Activated CD8-positive, alpha-beta memory T cell treated with anti-CD3 and anti-CD28 coated beads, Interleukin-2, amount 50 U/mL, for 24 hours (primary cell): ENCODE results near the gene NHLH2.

Experiments
- DNase-seq: peaks from one replicate; pipeline ENCODE4 v3.0.0-alpha.2; 2020; ENCODE audit errors: extremely low read depth

The NHLH2 gene

GRCh38 chr1:115838431-115839028 is 2.4 kb downstream of the NHLH2 start:
- DNase-seq: no peak

GRCh38 chr1:115837740-115838421 is 3.0 kb downstream of the NHLH2 start:
- no peak for DNase-seq

GRCh38 chr1:115837341-115837739 is 3.6 kb downstream of the NHLH2 start:
- DNase-seq: no peak

GRCh38 chr1:115833856-115834255 is 7.1 kb downstream of the NHLH2 start:
- DNase-seq: no peak

GRCh38 chr1:115832651-115833050 is 8.3 kb downstream of the NHLH2 start:
- DNase-seq: no peak

GRCh38 chr1:115830963-115831362 is 10.0 kb downstream of the NHLH2 start:
- DNase-seq: no peak

- no peak for DNase-seq
These were observed 11.0 kb downstream of the NHLH2 start for GRCh38 chr1:115829947-115830346.

- DNase-seq: no peak
These were observed 11.8 kb downstream of the NHLH2 start for GRCh38 chr1:115829023-115829674.

GRCh38 chr1:115828101-115829022 is 12.6 kb downstream of the NHLH2 start:
- DNase-seq: no peak

GRCh38 chr1:115827452-115828044 is 13.4 kb downstream of the NHLH2 start:
- no peak for DNase-seq

- DNase-seq: no peak
These were observed 14.3 kb downstream of the NHLH2 start for GRCh38 chr1:115826628-115827027.

- DNase-seq: no peak
These were observed 18.8 kb downstream of the NHLH2 start for GRCh38 chr1:115822117-115822516.

- no peak for DNase-seq
These were observed 25.2 kb downstream of the NHLH2 start for GRCh38 chr1:115815694-115816093.

GRCh38 chr1:115814685-115815398 is 26.1 kb downstream of the NHLH2 start:
- no peak for DNase-seq

- DNase-seq: no peak
These were observed 27.2 kb downstream of the NHLH2 start for GRCh38 chr1:115813727-115814126.

GRCh38 chr1:115811140-115811828 is 29.6 kb downstream of the NHLH2 start:
- DNase-seq: no peak

GRCh38 chr1:115810609-115811008 is 30.3 kb downstream of the NHLH2 start:
- DNase-seq: no peak

GRCh38 chr1:115809847-115810246 is 31.1 kb downstream of the NHLH2 start:
- DNase-seq: no peak

GRCh38 chr1:115809076-115809475 is 31.9 kb downstream of the NHLH2 start:
- no peak for DNase-seq

- DNase-seq: no peak
These were observed 33.2 kb downstream of the NHLH2 start for GRCh38 chr1:115807723-115808122.
